C4-2B (cell line): ENCODE measurements around the gene ZNF853.

Experiments
- CTCF ChIP-seq: fragments of 450-650 bp; conservative IDR thresholded peaks from 2 replicates; pipeline ENCODE4 v1.5.1; 2017; ENCODE audit warnings: mild to moderate bottlenecking
- ZFX ChIP-seq: fragments of 450-650 bp; IDR thresholded peaks from 2 replicates; pipeline ENCODE4 v1.6.1; 2017

- TF ChIP-seq CTCF (no peak), ZFX (no peak)
These were observed 11.0 kb upstream of the ZNF853 start for GRCh38 chr7:6604458-6604857.
